Ramos (cell line): ENCODE measurements around the gene STX3.
"Not testable (repeated sequence)": the region's sequence is repeated elsewhere in the genome, so short reads cannot be mapped to it uniquely, and the experiment has no call there.

Experiments
- in situ Hi-C: fragments of 300-500 bp; cut with MboI; formaldehyde crosslinking; loops from one replicate; pipeline ENCODE4 v1.14.3; 2022; ENCODE audit warnings: low sequenced_read_pairs; ENCODE audit not compliant: unreplicated experiment

Gene STX3

GRCh38 chr11:59784441-59784840 is 29.3 kb downstream of the STX3 start:
- in situ Hi-C loops = not testable (repeated sequence)

GRCh38 chr11:59785818-59786217 is 30.6 kb downstream of the STX3 start:
- in situ Hi-C loops = no loop called here

GRCh38 chr11:59787255-59787588 is 32.0 kb downstream of the STX3 start:
- in situ Hi-C loops = no loop called here

GRCh38 chr11:59787816-59788215 is 32.6 kb downstream of the STX3 start:
- in situ Hi-C loops = no loop called here

- in situ Hi-C loops = no loop called here
These were observed 36.5 kb downstream of the STX3 start for GRCh38 chr11:59791639-59792038.

- in situ Hi-C loops = no loop called here
These were observed 37.3 kb downstream of the STX3 start for GRCh38 chr11:59792507-59792906.

GRCh38 chr11:59794417-59794816 is 39.2 kb downstream of the STX3 start:
- in situ Hi-C loops = no loop called here

- in situ Hi-C loops = loop anchor here (5.0 to 25.0 kb wide), 2 partner anchors 43 to 238 kb away; partner anchors contain the start of gene STX3
These were observed 45.3 kb downstream of the STX3 start for GRCh38 chr11:59800390-59801025.

GRCh38 chr11:59801160-59801706 is 46.1 kb downstream of the STX3 start:
- in situ Hi-C loops = loop anchor here (5.0 to 25.0 kb wide), 2 partner anchors 44 to 239 kb away; partner anchors contain the start of gene STX3

- in situ Hi-C loops = loop anchor here (5.0 to 25.0 kb wide), 2 partner anchors 45 to 240 kb away; partner anchors contain the start of gene STX3
These were observed 46.9 kb downstream of the STX3 start for GRCh38 chr11:59801981-59802638.

GRCh38 chr11:59802639-59803176 is 47.5 kb downstream of the STX3 start:
- in situ Hi-C loops = loop anchor here (5.0 to 25.0 kb wide), 2 partner anchors 45 to 240 kb away; partner anchors contain the start of gene STX3

GRCh38 chr11:59804061-59804460 is 48.9 kb downstream of the STX3 start:
- in situ Hi-C loops = loop anchor here (5.0 to 25.0 kb wide), 2 partner anchors 47 to 242 kb away; partner anchors contain the start of gene STX3

- in situ Hi-C loops = loop anchor here (25.0 kb wide), 1 partner anchor 245 kb away; no protein-coding TSS in a partner anchor
These were observed 52.0 kb downstream of the STX3 start for GRCh38 chr11:59807047-59807610.

GRCh38 chr11:59810189-59810910 is 55.2 kb downstream of the STX3 start, which contains the start of gene MRPL16:
Gene MRPL16 (minus strand): TSS chr11:59810778. CDS start chr11:59810658, 120 bp downstream.
- in situ Hi-C loops = loop anchor here (25.0 kb wide), 1 partner anchor 248 kb away; no protein-coding TSS in a partner anchor

- in situ Hi-C loops = loop anchor here (25.0 kb wide), 1 partner anchor 249 kb away; no protein-coding TSS in a partner anchor
These were observed 55.7 kb downstream of the STX3 start for GRCh38 chr11:59810911-59811259.

- in situ Hi-C loops = loop anchor here (25.0 kb wide), 1 partner anchor 250 kb away; no protein-coding TSS in a partner anchor
These were observed 57.0 kb downstream of the STX3 start for GRCh38 chr11:59812220-59812619.

GRCh38 chr11:59813364-59813763 is 58.2 kb downstream of the STX3 start:
- in situ Hi-C loops = loop anchor here (25.0 kb wide), 1 partner anchor 251 kb away; no protein-coding TSS in a partner anchor

- in situ Hi-C loops = loop anchor here (25.0 kb wide), 1 partner anchor 252 kb away; no protein-coding TSS in a partner anchor
These were observed 58.8 kb downstream of the STX3 start for GRCh38 chr11:59814021-59814420.

GRCh38 chr11:59815754-59816153 is 60.6 kb downstream of the STX3 start:
- in situ Hi-C loops = loop anchor here (25.0 kb wide), 1 partner anchor 253 kb away; no protein-coding TSS in a partner anchor
